Endothelial cell of umbilical vein (primary cell): ENCODE data around the gene USP6NL. TPM values are rescaled to one million over a fixed set of nuclear protein-coding genes. Genes with fewer than 3 reads are reported as not detected.

Source experiments
- BruUV-seq: library from RNA; stranded (reverse); fragments of 400-500 nt; replicated peaks from 2 replicates; lab custom pipeline; 2021; lab: Mats Ljungman, UMichigan
- CTCF ChIA-PET: fragments of 300-600, 350-600 bp; sonication (Branson Sonifier 250); formaldehyde crosslinking; loops from one replicate; lab custom pipeline; 2021; ENCODE audit warnings: antibody characterized with exemption, inconsistent platforms; lab: Charles Lee
- POLR2A ChIA-PET: fragments of 300-600, 350-600 bp; sonication (Branson Sonifier 250); formaldehyde crosslinking; loops from one replicate; lab custom pipeline; 2021; ENCODE audit warnings: antibody characterized with exemption, inconsistent platforms; lab: Charles Lee
- DNase-seq: peaks from one replicate; pipeline ENCODE4 v3.0.0-alpha.2; 2011; ENCODE audit warnings: low read depth, low spot score
- FAIRE-seq: peaks from 2 replicates; lab custom pipeline; 2011; peaks lifted over from hg19 to GRCh38; lab: Jason Lieb, UNC
- H2AFZ ChIP-seq: 2 replicates; pipeline ENCODE4 v1.6.0; 2012; ENCODE audit warnings: low read depth, low read length, control low read depth, inconsistent platforms
- H3K27ac ChIP-seq: 2 replicates; pipeline ENCODE4 v1.5.1; 2011; ENCODE audit warnings: low read depth, mild to moderate bottlenecking, control low read depth, low read length, moderate library complexity; ENCODE audit not compliant: insufficient read depth
- H3K27me3 ChIP-seq, 2 experiments: 2 replicates each; pipeline versions ENCODE4 v1.6.0 to v1.6.1; 2011; ENCODE audit warnings: low read length in 2 of 2, mixed read lengths in 1 of 2; ENCODE audit not compliant: control insufficient read depth in 2 of 2, insufficient read depth in 2 of 2
- H3K36me3 ChIP-seq, 2 experiments: 2 replicates in 1 of 2; 3 replicates in 1 of 2; pipeline ENCODE4 v1.5.1; 2011; ENCODE audit warnings: low read length in 2 of 2, mild to moderate bottlenecking in 1 of 2, moderate library complexity in 1 of 2; ENCODE audit not compliant: control insufficient read depth in 2 of 2, insufficient read depth in 2 of 2; ENCODE audit errors: extremely low read depth in 1 of 2
- H3K4me1 ChIP-seq: 3 replicates; pipeline ENCODE4 v1.5.1; 2011; ENCODE audit warnings: mild to moderate bottlenecking, low read length; ENCODE audit not compliant: control insufficient read depth, insufficient read depth; ENCODE audit errors: extremely low read depth
- H3K4me2 ChIP-seq: 2 replicates; pipeline ENCODE4 v1.6.1; 2011; ENCODE audit warnings: low read length, control low read depth, mixed read lengths; ENCODE audit not compliant: insufficient read depth
- H3K4me3 ChIP-seq, 3 experiments: fragments of 200-600 bp in 1 of 3; sonication (generic), shearing (Covaris generic) in 1 of 3; replicated peaks in 1 of 3; 2 replicates each; pipeline ENCODE4 v1.5.1; 2011 to 2016; ENCODE audit warnings: control low read depth in 3 of 3, low read length in 3 of 3, mild to moderate bottlenecking in 2 of 3, inconsistent platforms in 1 of 3, low read depth in 1 of 3, moderate library complexity in 1 of 3; ENCODE audit not compliant: insufficient read depth in 1 of 3
- H3K79me2 ChIP-seq: 2 replicates; pipeline ENCODE4 v1.6.0; 2012; ENCODE audit warnings: low read length, inconsistent platforms; ENCODE audit not compliant: control insufficient read depth, insufficient read depth
- H3K9ac ChIP-seq: replicated peaks from 2 replicates; pipeline ENCODE3; 2011; ENCODE audit warnings: low read length, control low read depth; ENCODE audit not compliant: insufficient read depth; ENCODE audit errors: extremely low read depth
- H3K9me1 ChIP-seq: replicated peaks from 3 replicates; pipeline ENCODE4 v1.6.0; 2011; ENCODE audit warnings: mild to moderate bottlenecking, low read length; ENCODE audit not compliant: control insufficient read depth, insufficient read depth; ENCODE audit errors: extremely low read depth
- H3K9me3 ChIP-seq: replicated peaks from 2 replicates; pipeline ENCODE4 v1.5.1; 2012; ENCODE audit warnings: low read length, inconsistent platforms; ENCODE audit not compliant: control insufficient read depth, insufficient read depth
- H4K20me1 ChIP-seq: replicated peaks from 2 replicates; pipeline ENCODE3; 2011; ENCODE audit warnings: mild to moderate bottlenecking, low read length; ENCODE audit not compliant: control insufficient read depth, insufficient read depth; ENCODE audit errors: extremely low read depth
- CTCF ChIP-seq, 2 donors: IDR thresholded peaks; 1 replicate in 1 of 2; 2 replicates in 1 of 2; pipeline ENCODE4 v1.5.1; 2011; ENCODE audit warnings: low read length in 2 of 2, mild to moderate bottlenecking in 2 of 2, moderate library complexity in 2 of 2, control low read depth in 1 of 2, inconsistent platforms in 1 of 2, low read depth in 1 of 2; ENCODE audit not compliant: insufficient read depth in 1 of 2; ENCODE audit errors: extremely low read depth in 1 of 2
- EZH2 ChIP-seq: IDR thresholded peaks from 2 replicates; pipeline ENCODE4 v1.6.1; 2012; ENCODE audit warnings: borderline replicate concordance, low read depth, mild to moderate bottlenecking, moderate library complexity, low read length, inconsistent platforms; ENCODE audit not compliant: severe bottlenecking
- FOS ChIP-seq: IDR thresholded peaks from 2 replicates; pipeline ENCODE4 v1.6.1; 2011; ENCODE audit warnings: mild to moderate bottlenecking, low read length, moderate library complexity, borderline replicate concordance; ENCODE audit not compliant: insufficient read depth
- GATA2 ChIP-seq: IDR thresholded peaks from 2 replicates; pipeline ENCODE4 v1.7.0; 2011; ENCODE audit warnings: low read depth, mild to moderate bottlenecking, moderate library complexity, mixed read lengths, low read length; ENCODE audit not compliant: insufficient read length, insufficient read depth
- JUN ChIP-seq: IDR thresholded peaks from 2 replicates; pipeline ENCODE4 v1.6.1; 2011; ENCODE audit warnings: borderline replicate concordance, low read depth; ENCODE audit not compliant: insufficient read length, insufficient read depth
- MYC ChIP-seq: IDR thresholded peaks from one replicate; pipeline ENCODE4 v1.6.1; 2011; ENCODE audit warnings: mild to moderate bottlenecking, low read depth, low read length
- POLR2A ChIP-seq: IDR thresholded peaks from 2 replicates; pipeline ENCODE4 v1.6.1; 2012; ENCODE audit warnings: low read depth, mild to moderate bottlenecking, control low read depth, low read length
- POLR2AphosphoS5 ChIP-seq: IDR thresholded peaks from 2 replicates; pipeline ENCODE4 v1.6.1; 2012; ENCODE audit warnings: low read depth, mild to moderate bottlenecking, control low read depth, low read length, moderate library complexity; ENCODE audit not compliant: insufficient read depth
- dilution Hi-C: fragments of 300-500 bp; cut with MboI; formaldehyde crosslinking; loops from one replicate; pipeline ENCODE4 v1.15.0; 2019; ENCODE audit warnings: low sequenced_read_pairs; ENCODE audit not compliant: extremely low pct_ligation_motif_present
- intact Hi-C: fragments of 100-400 bp; cut with micrococcal nuclease; formaldehyde crosslinking; loops from one replicate; pipeline ENCODE4 v1.10.0; 2022
- polyA plus RNA-seq, 4 experiments: library from polyadenylated mRNA; depleted of rRNA in 3 of 4; stranded (reverse) in 3 of 4; unstranded in 1 of 4; fragments of >200 nt; gene quantifications; 2 replicates each; pipeline versions ENCODE4 v1.2.1 to v1.2.3, GENCODE V29; 2011 to 2012; ENCODE audit warnings: missing spikeins in 1 of 4
- total RNA-seq: library from RNA; stranded (reverse); gene quantifications from 2 replicates; pipeline ENCODE4 v1.2.3, GENCODE V29; 2021
- TF ChIP-seq, protein P1 (sequence below): IDR thresholded peaks from 2 replicates; pipeline ENCODE4 v1.6.1; 2011; ENCODE audit not compliant: insufficient read depth, insufficient read length

The USP6NL gene
- total and polyA plus RNA-seq, 2 donors (not counting 3 experiments of a cell fraction or from before 2014, with no cell fraction given) = 13.5 to 29.2 TPM

DNA sequence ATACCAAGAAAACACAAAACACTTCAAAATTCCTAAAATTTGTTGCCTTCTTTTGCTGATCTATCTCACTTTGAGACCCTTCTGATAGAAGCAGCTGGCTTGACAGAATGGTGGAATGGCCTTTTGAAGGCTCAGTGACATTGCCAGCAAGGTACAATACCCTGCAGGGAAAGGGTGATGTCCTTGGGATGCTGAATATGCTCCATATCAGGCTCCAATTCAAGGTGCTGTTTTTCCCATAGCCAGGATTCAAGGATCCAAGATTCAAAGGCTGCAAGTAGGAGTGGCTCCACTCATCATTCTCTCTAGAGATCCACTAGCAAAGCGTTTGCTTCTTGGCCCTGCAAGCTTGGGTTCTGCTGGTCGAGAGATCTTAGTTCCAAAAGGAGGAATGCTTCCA, 120.4 kb downstream of the USP6NL start:
- FAIRE-seq = no peak
- intact Hi-C loops = no loop called here

More for the DNA sequence above, 120.4 kb downstream of the USP6NL start:
- ChIA-PET POLR2A (no interaction called here), CTCF (no interaction called here)
- Histone ChIP-seq H3K4me1 (no peaks in the 10 kb centered on the region), H3K27me3 (no peaks in the 10 kb centered on the region), H3K4me3 (no peak overlapping the region), H3K9me3 (no peaks in the 10 kb centered on the region), H3K79me2 (no peaks in the 10 kb centered on the region), H3K36me3 (peaks cover 13 to 21% of the 10 kb centered on the region in 2 experiments), H3K9me1 (no peaks in the 10 kb centered on the region), H4K20me1 (no peaks in the 10 kb centered on the region), H3K27ac (no peak overlapping the region), H3K9ac (no peak overlapping the region), H2AFZ (no peak overlapping the region), H3K4me2 (no peak overlapping the region)
- dilution Hi-C loops = no loop called here
- TF ChIP-seq POLR2A (no peak), FOS (no peak), EZH2 (no peak), JUN (no peak), GATA2 (no peak), MYC (no peak), POLR2AphosphoS5 (no peak), CTCF (IDR thresholded peaks at IDR 0.05; ENCODE audit: extremely low read depth in 1 of 2, insufficient read depth in 1 of 2, low read depth in 1 of 2, low read length in 2 of 2) (no peak)
- TF ChIP-seq, protein P1, sequence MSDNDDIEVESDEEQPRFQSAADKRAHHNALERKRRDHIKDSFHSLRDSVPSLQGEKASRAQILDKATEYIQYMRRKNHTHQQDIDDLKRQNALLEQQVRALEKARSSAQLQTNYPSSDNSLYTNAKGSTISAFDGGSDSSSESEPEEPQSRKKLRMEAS = no peak
- no TSS peak for BruUV-seq
- no peak for DNase-seq
